Hippocampal formation (tissue), 2 donors: ENCODE data around the gene VIL1.

Experiments used
- DNase-seq, 2 donors: peaks; one replicate each; lab custom pipeline; 2025; lab: John Stamatoyannopoulos, UW

The VIL1 gene

GRCh38 chr2:218406209-218406948, 12.5 kb upstream of the VIL1 start:
- DNase-seq: peak; percentile 94 to 95

- peak; percentile 52 to 56 for DNase-seq
Measured at GRCh38 chr2:218406949-218407618, 11.8 kb upstream of the VIL1 start.

- DNase-seq: no peak
Measured at GRCh38 chr2:218407717-218408116, 11.2 kb upstream of the VIL1 start.

GRCh38 chr2:218418321-218418716, 604 bp upstream of the VIL1 start:
- no peak for DNase-seq

- no peak for DNase-seq
Measured at GRCh38 chr2:218419630-218420216, 800 bp downstream of the VIL1 start.

GRCh38 chr2:218421027-218421426, 2.1 kb downstream of the VIL1 start:
- no peak for DNase-seq

GRCh38 chr2:218422403-218423086, 3.6 kb downstream of the VIL1 start:
- DNase-seq: no peak

GRCh38 chr2:218423584-218423983, 4.7 kb downstream of the VIL1 start:
- DNase-seq: no peak

GRCh38 chr2:218425531-218425930, 6.6 kb downstream of the VIL1 start:
- no peak for DNase-seq

GRCh38 chr2:218427741-218428140, 8.8 kb downstream of the VIL1 start:
- DNase-seq: no peak

- no peak for DNase-seq
Measured at GRCh38 chr2:218428846-218429558, 10.1 kb downstream of the VIL1 start.

- no peak for DNase-seq
Measured at GRCh38 chr2:218429911-218430692, 11.2 kb downstream of the VIL1 start.

- no peak for DNase-seq
Measured at GRCh38 chr2:218430721-218431120, 11.8 kb downstream of the VIL1 start.

GRCh38 chr2:218431878-218432277, 13.0 kb downstream of the VIL1 start:
- no peak for DNase-seq

- no peak for DNase-seq
Measured at GRCh38 chr2:218432676-218433365, 13.9 kb downstream of the VIL1 start.

GRCh38 chr2:218434456-218434855, 15.5 kb downstream of the VIL1 start:
- no peak for DNase-seq

- no peak for DNase-seq
Measured at GRCh38 chr2:218435003-218435982, 16.4 kb downstream of the VIL1 start.

GRCh38 chr2:218436992-218437391, 18.1 kb downstream of the VIL1 start:
- no peak for DNase-seq

- no peak for DNase-seq
Measured at GRCh38 chr2:218437969-218438368, 19.0 kb downstream of the VIL1 start.
